IPS-20b (cell line): Measurements from ENCODE around the gene MSGN1.

Experiments used
- H3K27ac ChIP-seq: one replicate; pipeline ENCODE4 v1.5.1; 2013; ENCODE audit warnings: low read length
- H3K27me3 ChIP-seq: 2 replicates; pipeline ENCODE4 v1.6.1; 2013; ENCODE audit warnings: mild to moderate bottlenecking, low read length, inconsistent platforms; ENCODE audit not compliant: insufficient read depth
- H3K36me3 ChIP-seq: 2 replicates; pipeline ENCODE4 v1.6.1; 2013; ENCODE audit warnings: low read depth, mild to moderate bottlenecking, inconsistent platforms, low read length, moderate library complexity; ENCODE audit not compliant: insufficient read depth
- H3K4me1 ChIP-seq: 2 replicates; pipeline ENCODE4 v1.6.1; 2013; ENCODE audit warnings: mild to moderate bottlenecking, control low read depth, inconsistent platforms, low read length, moderate library complexity; ENCODE audit not compliant: insufficient read depth
- H3K4me3 ChIP-seq: 2 replicates; pipeline ENCODE4 v1.5.1; 2013; ENCODE audit warnings: mild to moderate bottlenecking, low read length, inconsistent platforms
- H3K9ac ChIP-seq: 2 replicates; pipeline ENCODE4 v1.6.1; 2013; ENCODE audit warnings: low read depth, mild to moderate bottlenecking, inconsistent platforms, low read length, moderate library complexity
- H3K9me3 ChIP-seq: 2 replicates; pipeline ENCODE4 v1.6.1; 2013; ENCODE audit warnings: mild to moderate bottlenecking, low read depth, low read length, inconsistent platforms; ENCODE audit not compliant: insufficient read depth

Gene MSGN1

GRCh38 chr2:17793296-17793695, 23.0 kb upstream of the MSGN1 start:
- Histone ChIP-seq H3K27me3 (no peaks in the 10 kb centered on the region), H3K9ac (no peak overlapping the region), H3K27ac (no peak overlapping the region), H3K9me3 (no peaks in the 10 kb centered on the region), H3K36me3 (no peaks in the 10 kb centered on the region), H3K4me1 (no peaks in the 10 kb centered on the region), H3K4me3 (no peak overlapping the region)

GRCh38 chr2:17793803-17794354, 22.4 kb upstream of the MSGN1 start:
- Histone ChIP-seq H3K9ac (no peak overlapping the region), H3K4me3 (no peak overlapping the region), H3K9me3 (no peaks in the 10 kb centered on the region), H3K36me3 (no peaks in the 10 kb centered on the region), H3K27ac (no peak overlapping the region), H3K4me1 (no peaks in the 10 kb centered on the region), H3K27me3 (no peaks in the 10 kb centered on the region)

- Histone ChIP-seq H3K27ac (no peak overlapping the region), H3K4me1 (no peaks in the 10 kb centered on the region)
These were observed 21.0 kb upstream of the MSGN1 start for GRCh38 chr2:17795309-17795708.

GRCh38 chr2:17798338-17798737, 17.9 kb upstream of the MSGN1 start:
- H3K36me3 ChIP-seq: no peaks in the 10 kb centered on the region
- no peak overlapping the region for H3K27ac ChIP-seq
- no peaks in the 10 kb centered on the region for H3K27me3 ChIP-seq
- H3K9ac ChIP-seq: no peak overlapping the region
- H3K9me3 ChIP-seq: no peaks in the 10 kb centered on the region
- no peaks in the 10 kb centered on the region for H3K4me1 ChIP-seq
- no peak overlapping the region for H3K4me3 ChIP-seq

More at GRCh38 chr2:17795309-17795708, 21.0 kb upstream of the MSGN1 start:
- H3K27me3 ChIP-seq: no peaks in the 10 kb centered on the region
- no peaks in the 10 kb centered on the region for H3K9me3 ChIP-seq
- H3K9ac ChIP-seq: no peak overlapping the region
- H3K36me3 ChIP-seq: no peaks in the 10 kb centered on the region
- H3K4me3 ChIP-seq: no peak overlapping the region

- H3K4me1 ChIP-seq: no peaks in the 10 kb centered on the region
- no peak overlapping the region for H3K9ac ChIP-seq
- H3K9me3 ChIP-seq: no peaks in the 10 kb centered on the region
- no peak overlapping the region for H3K4me3 ChIP-seq
- H3K36me3 ChIP-seq: no peaks in the 10 kb centered on the region
- no peak overlapping the region for H3K27ac ChIP-seq
- no peaks in the 10 kb centered on the region for H3K27me3 ChIP-seq
These were observed 16.7 kb upstream of the MSGN1 start for GRCh38 chr2:17799301-17800120.

DNA sequence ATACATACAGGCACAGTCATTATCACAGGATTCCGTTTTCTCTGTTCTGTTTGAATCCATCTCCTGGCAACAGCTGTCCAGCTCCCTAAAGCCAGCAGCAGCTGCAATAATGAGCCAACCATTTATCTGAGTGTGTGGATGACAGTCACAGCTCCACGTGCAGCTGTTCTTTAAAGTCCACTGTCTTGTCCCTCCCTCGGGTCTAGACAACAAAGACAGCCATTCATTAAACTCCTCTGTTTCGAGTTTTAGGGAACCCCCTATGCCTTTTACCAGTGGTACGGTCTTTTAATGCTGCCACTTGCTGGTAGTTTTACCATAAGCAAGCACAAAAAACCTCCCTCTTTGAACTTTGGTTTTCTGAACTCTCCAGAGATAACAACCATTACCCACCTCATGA, 16.0 kb upstream of the MSGN1 start:
- no peaks in the 10 kb centered on the region for H3K36me3 ChIP-seq
- no peaks in the 10 kb centered on the region for H3K4me1 ChIP-seq
- H3K27ac ChIP-seq: no peak overlapping the region
- no peaks in the 10 kb centered on the region for H3K27me3 ChIP-seq
- H3K4me3 ChIP-seq: no peak overlapping the region
- no peaks in the 10 kb centered on the region for H3K9me3 ChIP-seq
- no peak overlapping the region for H3K9ac ChIP-seq

DNA sequence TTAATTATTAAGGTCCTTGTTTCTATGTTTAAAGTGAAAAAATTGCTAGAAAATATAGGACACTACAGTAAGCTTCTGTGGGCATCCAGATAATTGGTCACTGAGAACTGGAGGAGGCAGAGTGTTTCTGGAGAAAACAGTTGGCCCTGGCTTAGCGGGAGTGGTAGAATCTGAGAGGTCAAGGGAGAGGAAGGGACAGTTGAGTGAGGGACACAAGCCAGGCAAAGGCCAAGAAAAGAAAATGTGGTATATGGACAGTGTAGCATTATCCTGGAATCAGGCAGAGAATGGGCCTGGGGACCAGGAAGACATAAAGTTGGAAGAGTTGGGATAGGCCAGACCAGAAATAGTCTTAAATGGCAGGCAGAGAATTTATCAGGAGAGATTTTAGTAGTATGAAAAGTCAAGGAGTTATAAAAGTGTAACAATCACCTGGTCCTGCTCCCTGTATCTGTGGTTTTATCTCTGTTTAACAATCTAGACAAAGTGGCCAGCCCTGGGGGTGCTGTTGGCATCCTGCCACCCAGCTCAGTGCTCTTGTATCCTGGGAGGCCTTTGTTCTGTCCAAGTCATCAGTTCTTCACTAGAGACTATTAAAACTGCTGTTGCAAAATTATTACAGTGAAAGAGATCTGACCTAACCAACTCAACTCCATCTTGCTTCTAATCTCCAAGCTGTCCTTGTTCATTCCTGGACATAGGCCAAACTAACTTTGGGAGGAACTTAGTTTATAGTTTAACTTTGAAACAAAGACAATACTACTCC, 15.4 kb upstream of the MSGN1 start:
- Histone ChIP-seq H3K36me3 (no peaks in the 10 kb centered on the region), H3K27me3 (no peaks in the 10 kb centered on the region), H3K9ac (no peak overlapping the region), H3K4me3 (no peak overlapping the region), H3K4me1 (no peaks in the 10 kb centered on the region), H3K9me3 (no peaks in the 10 kb centered on the region), H3K27ac (no peak overlapping the region)

DNA sequence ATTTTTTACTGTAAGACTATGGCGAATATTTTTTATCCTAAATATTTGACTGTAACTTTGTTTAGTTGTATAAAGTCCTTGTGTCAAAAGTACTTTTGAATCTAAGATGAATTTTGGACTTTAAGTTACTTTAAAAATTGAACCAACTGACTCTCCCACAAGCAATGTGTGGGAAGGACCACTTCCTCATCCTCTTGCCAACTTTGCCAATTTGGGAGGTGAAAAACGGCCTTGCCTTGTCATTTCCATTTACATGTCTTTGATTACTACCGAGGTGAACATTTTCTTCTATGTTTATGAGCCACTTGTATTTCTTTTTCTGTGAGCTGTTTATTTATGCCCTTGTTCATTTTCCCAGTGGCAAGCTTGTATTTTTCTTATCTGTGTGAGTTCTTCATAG, 12.8 kb upstream of the MSGN1 start:
- Histone ChIP-seq H3K27ac (no peak overlapping the region), H3K27me3 (no peaks in the 10 kb centered on the region)

GRCh38 chr2:17804358-17804757, 11.9 kb upstream of the MSGN1 start:
- no peaks in the 10 kb centered on the region for H3K27me3 ChIP-seq
- no peaks in the 10 kb centered on the region for H3K4me1 ChIP-seq
- no peak overlapping the region for H3K9ac ChIP-seq
- no peak overlapping the region for H3K4me3 ChIP-seq
- no peaks in the 10 kb centered on the region for H3K9me3 ChIP-seq
- no peak overlapping the region for H3K27ac ChIP-seq
- H3K36me3 ChIP-seq: no peaks in the 10 kb centered on the region

More for the DNA sequence above, 12.8 kb upstream of the MSGN1 start:
- H3K9me3 ChIP-seq: no peaks in the 10 kb centered on the region
- no peak overlapping the region for H3K4me3 ChIP-seq
- no peaks in the 10 kb centered on the region for H3K4me1 ChIP-seq
- H3K36me3 ChIP-seq: no peaks in the 10 kb centered on the region
- H3K9ac ChIP-seq: no peak overlapping the region

- Histone ChIP-seq H3K27ac (no peak overlapping the region), H3K27me3 (no peaks in the 10 kb centered on the region), H3K4me3 (no peak overlapping the region), H3K9ac (no peak overlapping the region), H3K36me3 (no peaks in the 10 kb centered on the region), H3K9me3 (no peaks in the 10 kb centered on the region), H3K4me1 (no peaks in the 10 kb centered on the region)
These were observed 11.1 kb upstream of the MSGN1 start for GRCh38 chr2:17805166-17805565.

GRCh38 chr2:17805717-17806363, 10.4 kb upstream of the MSGN1 start:
- no peaks in the 10 kb centered on the region for H3K27me3 ChIP-seq
- H3K36me3 ChIP-seq: no peaks in the 10 kb centered on the region
- H3K9ac ChIP-seq: no peak overlapping the region
- H3K9me3 ChIP-seq: no peaks in the 10 kb centered on the region
- no peaks in the 10 kb centered on the region for H3K4me1 ChIP-seq
- H3K4me3 ChIP-seq: no peak overlapping the region
- H3K27ac ChIP-seq: no peak overlapping the region
